HG02798 (cell line): ENCODE measurements around the gene IGF2BP2.
"Not testable (repeated sequence)": the region's sequence is repeated elsewhere in the genome, so short reads cannot be mapped to it uniquely, and the experiment has no call there.

Experiments used
- ATAC-seq: cut with Tn5 transposase; IDR thresholded peaks from one replicate; pipeline ENCODE4 v1.9.1; 2021; ENCODE audit warnings: mild to moderate bottlenecking; ENCODE audit not compliant: unreplicated experiment, poor library complexity

Gene IGF2BP2

DNA sequence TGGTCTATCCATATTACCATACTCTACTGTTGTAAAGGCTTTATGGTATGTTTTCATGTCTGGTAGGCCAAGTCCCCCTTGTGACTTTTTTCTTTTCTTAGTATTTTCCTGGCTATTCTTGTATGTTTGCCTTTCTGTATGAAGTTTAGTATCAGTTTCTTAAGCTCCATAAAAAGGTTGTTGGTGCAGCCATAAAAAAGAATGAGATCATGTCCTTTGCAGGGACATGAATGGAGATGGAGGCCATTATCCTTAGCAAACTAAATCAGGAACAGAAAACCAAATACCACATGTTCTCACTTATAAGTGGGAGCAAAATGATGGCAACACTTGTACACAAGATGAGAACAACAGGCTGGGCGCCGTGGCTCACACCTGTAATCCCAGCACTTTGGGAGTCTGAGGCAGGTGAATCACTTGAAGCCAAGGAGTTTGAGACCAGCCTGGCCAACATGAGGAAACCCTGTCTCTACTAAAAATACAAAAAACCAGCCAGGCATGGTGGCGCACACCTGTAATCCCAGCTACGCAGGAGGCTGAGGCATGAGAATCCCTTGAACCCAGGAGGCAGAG is 13.7 kb upstream of the IGF2BP2 start:
- not testable (repeated sequence) for ATAC-seq

- ATAC-seq = no peak
Measured at GRCh38 chr3:185837414-185837813, 12.6 kb upstream of the IGF2BP2 start.

GRCh38 chr3:185831990-185832389 is 7.1 kb upstream of the IGF2BP2 start:
- no peak for ATAC-seq

DNA sequence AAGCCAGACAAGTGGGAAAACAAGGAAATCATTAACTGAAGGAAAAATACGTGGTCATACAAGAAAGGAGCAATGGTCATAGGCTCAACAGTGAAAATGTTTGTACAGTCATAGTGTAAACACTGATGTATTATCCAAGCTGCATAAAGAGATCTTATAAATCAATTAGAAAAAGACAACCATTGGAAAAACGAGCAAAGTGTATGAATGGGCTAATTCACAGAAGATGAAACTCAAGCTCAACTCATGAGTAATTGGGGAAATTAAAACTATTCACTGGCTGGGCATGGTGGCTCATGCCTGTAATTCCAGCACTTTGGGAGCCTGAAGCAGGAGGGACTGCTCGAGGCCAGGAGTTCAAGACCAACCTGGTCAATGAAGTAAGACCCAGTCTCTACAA is 6.4 kb upstream of the IGF2BP2 start:
- ATAC-seq = no peak

GRCh38 chr3:185830018-185830797 is 5.4 kb upstream of the IGF2BP2 start:
- ATAC-seq = no peak

DNA sequence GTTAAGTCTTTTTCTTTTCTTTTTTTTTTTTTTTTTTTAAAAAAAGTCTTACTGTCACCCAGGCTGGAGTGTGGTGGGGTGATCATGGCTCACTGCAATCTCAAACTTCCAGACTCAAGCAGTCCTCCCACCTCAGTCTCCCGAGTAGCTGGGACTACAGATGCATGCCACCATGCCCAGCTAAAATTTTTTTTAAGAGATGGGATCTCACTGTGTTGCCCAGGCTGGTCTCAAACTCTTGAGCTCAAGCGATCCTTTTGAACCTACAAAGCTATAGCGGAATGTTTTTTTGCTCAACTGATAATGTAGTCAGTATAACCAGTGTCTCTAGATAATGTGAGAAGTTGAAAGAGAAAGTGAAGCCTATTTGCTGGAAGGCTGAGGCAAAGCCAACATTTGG is 3.9 kb upstream of the IGF2BP2 start:
- no peak for ATAC-seq

GRCh38 chr3:185827595-185828344 is 2.9 kb upstream of the IGF2BP2 start:
- no peak for ATAC-seq

GRCh38 chr3:185825639-185826481 is 1.0 kb upstream of the IGF2BP2 start:
- peak; percentile 38 for ATAC-seq

GRCh38 chr3:185824051-185825005 is 514 bp downstream of the IGF2BP2 start:
- ATAC-seq = peak; percentile 10

GRCh38 chr3:185823078-185824044 is 1.5 kb downstream of the IGF2BP2 start:
- ATAC-seq = no peak

DNA sequence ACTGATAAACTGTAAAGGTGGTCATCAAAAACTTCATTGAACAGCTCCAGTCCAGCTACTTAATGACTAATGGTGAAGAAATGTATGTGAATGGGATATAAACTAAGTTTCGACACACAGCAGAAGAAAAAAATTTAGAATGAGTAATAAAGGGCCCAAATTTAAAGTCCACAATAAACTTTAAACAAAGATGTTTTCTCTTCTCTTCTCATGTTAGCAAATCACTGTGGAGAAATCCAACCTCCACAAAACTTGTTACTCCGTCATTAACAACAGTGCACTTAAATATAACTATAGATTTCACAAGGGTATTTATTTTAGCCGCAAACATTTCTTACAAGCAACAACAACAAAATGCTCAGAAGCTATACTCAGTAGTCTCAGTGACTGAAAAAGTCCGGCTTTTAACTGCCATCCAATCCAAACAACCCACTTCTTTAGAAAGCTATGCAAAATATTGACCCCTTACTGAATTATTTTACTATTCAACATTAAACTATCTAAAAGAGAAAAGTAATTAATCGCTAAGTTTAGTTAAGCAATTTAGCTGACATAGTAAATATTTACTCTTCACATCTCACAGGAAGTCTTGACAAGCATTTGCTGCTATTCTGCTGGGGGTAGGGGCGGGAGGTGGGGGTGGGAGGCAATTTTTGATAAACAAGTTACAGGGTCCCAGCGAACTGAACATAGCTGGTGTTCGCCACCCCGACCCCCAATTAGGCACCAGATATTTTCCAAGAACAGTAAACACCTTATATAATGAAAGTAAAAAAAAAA is 2.4 kb downstream of the IGF2BP2 start:
- ATAC-seq = no peak

DNA sequence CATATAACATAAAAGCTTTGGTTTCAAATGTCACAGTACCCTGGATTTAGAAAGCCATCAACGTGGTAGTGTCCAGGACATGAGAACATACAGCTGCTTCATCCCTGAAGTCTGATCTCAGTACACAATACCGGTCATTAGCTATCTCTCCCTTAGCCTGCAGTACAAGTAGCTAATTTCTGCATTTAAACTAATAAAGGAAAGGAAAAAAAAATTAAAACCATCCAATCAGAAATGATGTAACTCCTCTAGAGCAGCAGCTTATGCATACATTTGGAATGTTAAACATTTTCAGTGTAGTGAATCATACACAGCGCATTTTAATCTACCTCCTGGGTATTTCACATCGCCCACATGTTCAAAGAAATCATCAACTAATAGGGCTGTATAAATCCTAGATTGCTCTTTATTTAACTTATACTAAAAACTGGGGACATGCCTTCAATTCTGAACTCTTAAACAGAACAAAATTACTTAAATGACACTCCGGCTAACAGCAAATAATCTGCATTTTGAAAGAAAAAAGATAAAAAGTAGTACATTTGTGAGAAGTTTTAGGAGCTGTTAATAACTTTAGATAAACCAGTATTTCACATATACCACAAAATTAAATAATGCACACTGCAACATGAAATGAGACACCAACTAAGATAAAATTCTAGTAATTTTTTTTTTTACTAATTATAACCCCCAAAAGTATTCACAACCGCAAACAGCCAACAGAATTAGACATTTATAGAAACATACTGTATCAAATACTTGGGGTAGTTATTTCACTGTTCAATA is 3.7 kb downstream of the IGF2BP2 start:
- ATAC-seq = no peak

DNA sequence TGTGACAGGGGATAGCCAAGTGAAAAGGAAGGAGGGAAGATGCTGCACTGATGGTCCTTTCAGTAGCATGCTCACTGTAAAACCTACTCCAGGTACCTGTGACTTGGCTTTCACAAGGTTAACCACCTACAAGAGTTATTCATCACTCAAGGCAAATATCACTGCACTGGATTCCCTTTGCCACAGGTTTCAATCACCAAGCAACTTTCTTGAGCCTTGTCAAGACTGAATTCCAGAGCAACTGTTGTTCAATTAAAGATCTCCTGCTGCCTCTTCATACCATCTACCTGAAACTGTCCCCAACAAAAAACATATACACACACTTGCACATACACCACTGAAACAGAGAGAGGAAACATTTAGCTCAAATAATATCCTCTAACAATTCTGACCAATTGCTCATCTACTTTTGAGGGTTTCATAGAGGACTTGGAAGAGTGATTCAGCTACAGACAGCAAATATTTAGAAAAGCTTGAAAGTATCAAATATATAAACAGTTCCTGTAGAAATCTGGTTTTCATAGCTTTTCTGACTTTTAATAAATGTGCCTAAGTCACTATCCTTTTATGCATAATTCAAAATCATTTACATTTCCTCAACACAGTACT is 6.5 kb downstream of the IGF2BP2 start:
- no peak for ATAC-seq

DNA sequence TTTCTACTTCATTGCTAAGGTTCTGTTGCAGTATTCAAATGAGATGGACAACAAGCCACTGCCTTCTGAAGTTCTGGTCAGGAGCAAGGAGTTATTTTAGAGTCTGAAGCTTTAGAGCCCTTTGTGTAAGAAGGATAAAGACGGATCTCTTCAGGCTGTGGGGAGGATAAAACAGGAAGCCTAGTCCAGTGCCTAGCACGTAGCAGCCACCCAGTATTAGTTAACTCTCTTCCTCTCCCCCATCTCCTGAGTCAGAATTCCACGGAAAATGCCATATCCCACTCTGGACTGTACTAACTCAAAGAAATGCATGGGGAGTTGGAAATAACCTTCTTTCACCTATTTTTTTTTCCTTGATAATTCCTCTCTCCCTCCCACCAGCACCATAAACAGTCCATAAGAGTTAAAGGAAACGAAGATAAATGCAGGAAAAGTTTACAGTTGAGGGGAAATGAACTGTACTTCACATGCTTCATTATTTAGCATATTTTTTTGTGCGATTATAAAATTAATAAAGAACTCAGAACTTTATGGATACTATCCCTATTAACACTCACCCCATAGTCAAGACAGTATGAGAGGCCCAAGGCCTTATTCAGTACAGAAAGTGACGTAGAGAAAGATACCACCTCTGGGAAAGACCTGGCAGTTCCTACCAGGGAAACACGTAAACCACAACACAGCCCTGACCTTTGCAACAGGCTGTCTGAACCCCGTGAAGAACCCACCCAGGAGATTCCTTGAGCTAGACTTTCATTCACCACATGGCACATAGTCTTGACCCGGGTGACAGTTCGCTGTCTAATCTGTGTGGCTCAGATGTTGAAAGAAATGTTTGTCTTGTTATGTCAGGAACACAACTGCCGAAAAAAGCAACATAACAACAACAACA is 9.2 kb downstream of the IGF2BP2 start:
- ATAC-seq = no peak

- ATAC-seq = no peak
Measured at GRCh38 chr3:185813691-185814215, 11.1 kb downstream of the IGF2BP2 start.
